Muscle of leg (tissue), 11 donors: ENCODE results near the gene SCAMP3. TPM values are rescaled to one million over a fixed set of nuclear protein-coding genes. Genes with fewer than 3 reads are reported as not detected.
"Not testable (repeated sequence)": the region's sequence is repeated elsewhere in the genome, so short reads cannot be mapped to it uniquely, and the experiment has no call there.

Source experiments
- DNase-seq: peaks from one replicate; pipeline ENCODE4 v3.0.0; 2013
- H3K27ac ChIP-seq: one replicate; pipeline ENCODE4 v1.5.1; 2013; ENCODE audit warnings: mild to moderate bottlenecking, low read length, control low read depth
- H3K27me3 ChIP-seq: one replicate; pipeline ENCODE4 v1.6.1; 2013; ENCODE audit warnings: low read length; ENCODE audit not compliant: control insufficient read depth, insufficient read depth
- H3K36me3 ChIP-seq: one replicate; pipeline ENCODE4 v1.6.1; 2013; ENCODE audit warnings: low read length; ENCODE audit not compliant: control insufficient read depth, insufficient read depth
- H3K4me1 ChIP-seq: one replicate; pipeline ENCODE4 v1.6.1; 2013; ENCODE audit warnings: low read length; ENCODE audit not compliant: control insufficient read depth, insufficient read depth
- H3K4me3 ChIP-seq: one replicate; pipeline ENCODE4 v1.5.1; 2013; ENCODE audit warnings: low read length, control low read depth
- H3K9me3 ChIP-seq: replicated peaks from 2 replicates; pipeline ENCODE4 v1.6.1; 2013; ENCODE audit warnings: low read depth, low read length; ENCODE audit not compliant: control insufficient read depth
- WGBS: methylation state at CpG from one replicate; pipeline ENCODE4 v1.1.5; 2013; ENCODE audit warnings: missing lambda C conversion rate; ENCODE audit not compliant: insufficient coverage; 5-methylcytosine and 5-hydroxymethylcytosine counted together
- polyA plus RNA-seq, 8 donors: library from polyadenylated mRNA; unstranded; fragments of 120-200 nt; gene quantifications; one replicate each; pipeline versions ENCODE4 v1.2.1 to v1.2.3, GENCODE V29; 2013; ENCODE audit warnings: inconsistent platforms in 1 of 8, low replicate concordance in 1 of 8; ENCODE audit not compliant: insufficient read length in 8 of 8, insufficient read depth in 1 of 8
- total RNA-seq: library from RNA; stranded (reverse); fragments of 120-200 nt; gene quantifications from one replicate; pipeline ENCODE4 v1.2.4, GENCODE V29; 2013

SCAMP3 gene
- total and polyA plus RNA-seq, 9 donors = 24.6 to 51.4 (median 40.6) TPM

DNA sequence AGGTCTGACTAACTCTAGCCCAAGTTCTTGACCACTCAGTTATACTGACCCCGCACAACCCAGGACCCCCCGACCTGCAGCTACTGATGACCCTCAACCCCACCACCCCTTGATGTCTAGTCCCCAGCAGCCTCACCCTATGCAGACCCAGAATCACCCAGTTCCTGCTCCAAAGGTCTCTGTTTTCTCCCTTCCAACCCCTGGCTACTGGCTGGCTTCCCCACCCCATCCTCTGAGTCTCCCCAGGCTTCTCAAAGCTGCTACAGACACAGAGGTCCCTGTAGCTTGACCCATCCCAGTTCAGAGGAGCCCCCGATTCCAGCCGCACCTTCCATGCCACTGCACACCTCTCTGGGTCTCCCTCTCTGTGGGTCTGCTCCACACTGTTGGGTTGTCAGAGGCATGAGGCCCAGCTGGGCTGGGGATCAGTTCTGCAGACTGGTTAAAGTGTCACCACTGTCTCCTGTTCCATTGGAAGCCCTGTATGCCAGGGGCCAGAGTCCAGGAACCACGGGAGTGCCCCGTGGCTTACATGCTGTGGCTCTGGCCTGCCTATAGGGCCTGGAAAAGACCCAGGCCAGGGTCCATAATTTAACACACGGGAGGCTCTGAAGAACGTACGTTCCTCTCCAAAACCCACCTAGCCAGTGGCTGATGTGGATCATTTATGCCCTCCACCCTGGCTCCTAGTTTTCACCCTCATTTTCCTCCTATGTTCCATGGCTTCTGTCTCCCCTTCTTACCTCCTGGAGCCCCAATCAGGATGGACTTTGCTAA lies 38.6 kb upstream of the SCAMP3 start:
- 81% methylated on average over 7 of the region's 9 CpGs for WGBS
- no peak overlapping the region for H3K4me3 ChIP-seq
- no peak for DNase-seq
- peaks cover 18% of the 10 kb centered on the region for H3K27me3 ChIP-seq
- no peaks in the 10 kb centered on the region for H3K9me3 ChIP-seq
- no peak overlapping the region for H3K27ac ChIP-seq
- peaks cover 7% of the 10 kb centered on the region for H3K4me1 ChIP-seq
- no peaks in the 10 kb centered on the region for H3K36me3 ChIP-seq

DNA sequence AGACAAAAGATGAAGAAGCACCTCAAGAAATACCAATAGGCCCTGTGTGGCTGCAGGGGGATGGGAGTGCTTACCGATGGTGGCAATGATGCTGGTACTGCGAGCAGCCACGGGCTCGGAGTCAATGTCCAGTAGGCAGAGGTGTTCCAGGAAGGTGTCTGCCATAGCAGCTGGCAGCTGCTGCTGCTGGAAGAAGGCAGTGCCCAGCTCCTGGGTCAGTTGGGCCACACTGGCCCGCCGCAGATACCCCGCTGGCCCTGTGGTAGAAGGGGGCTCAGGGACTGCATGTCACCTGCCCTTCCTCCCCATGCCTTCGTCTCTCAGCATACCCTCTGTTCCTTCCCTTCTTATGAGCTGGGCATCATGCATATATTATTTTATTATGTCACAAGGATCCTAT lies 37.9 kb upstream of the SCAMP3 start:
- Histone ChIP-seq H3K9me3 (no peaks in the 10 kb centered on the region), H3K4me3 (no peak overlapping the region), H3K27me3 (peaks cover 25% of the 10 kb centered on the region), H3K4me1 (peaks cover 11% of the 10 kb centered on the region), H3K36me3 (no peaks in the 10 kb centered on the region), H3K27ac (no peak overlapping the region)
- no peak for DNase-seq
- WGBS = 93% methylated on average over 4 of the region's 8 CpGs

DNA sequence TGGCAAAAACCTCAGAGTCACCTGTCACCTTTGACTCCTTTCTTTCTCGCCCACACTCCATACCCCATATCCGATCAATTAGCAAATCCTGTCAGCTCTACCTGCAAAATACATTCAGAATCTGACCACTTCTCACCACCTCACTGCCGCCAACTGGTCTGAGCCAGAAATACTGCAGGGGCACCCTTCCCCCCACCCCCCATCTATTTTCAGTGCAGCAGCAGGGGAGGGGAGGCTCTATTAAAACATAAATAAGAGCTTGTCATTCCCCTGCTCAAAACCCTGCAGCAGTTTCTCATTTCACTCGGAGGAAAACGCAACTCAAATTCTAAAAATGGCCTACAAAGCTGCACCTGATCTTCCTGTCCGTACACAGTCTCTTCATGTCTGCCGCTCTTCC lies 35.2 kb upstream of the SCAMP3 start:
- H3K27me3 ChIP-seq = peaks cover 49% of the 10 kb centered on the region
- H3K9me3 ChIP-seq = no peaks in the 10 kb centered on the region
- H3K36me3 ChIP-seq = no peaks in the 10 kb centered on the region
- WGBS = 43% methylated on average over 6 of the region's 7 CpGs
- H3K4me3 ChIP-seq = no peak overlapping the region
- H3K27ac ChIP-seq = no peak overlapping the region
- no peak for DNase-seq
- H3K4me1 ChIP-seq = peaks cover 11% of the 10 kb centered on the region

DNA sequence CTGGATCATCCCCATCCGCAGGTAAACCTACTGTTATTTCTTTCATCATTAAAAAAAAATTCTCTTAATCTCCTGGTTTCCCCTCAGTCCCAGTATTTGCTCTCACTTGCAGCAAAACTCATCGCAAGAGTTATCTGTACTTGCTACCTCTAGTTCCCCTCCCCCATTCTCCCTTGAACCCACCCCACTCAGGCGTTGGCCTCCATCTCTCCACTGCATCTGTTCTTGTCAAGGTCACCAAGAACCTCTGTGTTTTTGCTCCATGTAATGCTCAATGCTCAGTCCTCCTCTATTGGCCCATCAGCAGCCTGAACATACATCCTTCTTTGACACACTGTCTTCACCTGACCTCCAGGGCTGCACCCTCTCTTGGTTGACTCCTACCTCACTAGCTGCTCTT lies 34.5 kb upstream of the SCAMP3 start:
- Histone ChIP-seq H3K9me3 (no peaks in the 10 kb centered on the region), H3K4me3 (no peak overlapping the region), H3K27me3 (peaks cover 52% of the 10 kb centered on the region), H3K4me1 (peaks cover 11% of the 10 kb centered on the region), H3K36me3 (no peaks in the 10 kb centered on the region), H3K27ac (no peak overlapping the region)
- DNase-seq = no peak
- WGBS = 80% methylated on average over 3 of the region's 3 CpGs

DNA sequence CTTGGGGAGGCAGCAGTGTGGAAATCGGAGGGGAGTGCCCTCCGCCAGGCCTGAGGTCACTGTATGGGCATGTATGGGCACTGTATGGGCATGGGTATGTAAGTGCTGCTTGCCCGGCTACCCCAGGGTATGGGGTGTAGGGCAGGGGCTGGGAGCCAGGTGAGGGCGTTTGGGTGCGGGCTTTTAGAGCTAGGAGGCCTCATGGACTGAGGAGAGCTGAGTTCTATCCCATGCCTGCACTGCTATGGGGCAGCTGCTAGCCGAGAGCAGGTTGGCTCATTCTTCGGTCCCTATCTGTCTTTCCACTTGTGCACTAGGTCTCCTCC lies 33.7 kb upstream of the SCAMP3 start:
- Histone ChIP-seq H3K9me3 (no peaks in the 10 kb centered on the region), H3K27me3 (peaks cover 52% of the 10 kb centered on the region), H3K4me1 (peaks cover 11% of the 10 kb centered on the region), H3K36me3 (no peaks in the 10 kb centered on the region), H3K4me3 (no peak overlapping the region), H3K27ac (no peak overlapping the region)
- DNase-seq = no peak
- WGBS = 88% methylated on average over 5 of the region's 7 CpGs

DNA sequence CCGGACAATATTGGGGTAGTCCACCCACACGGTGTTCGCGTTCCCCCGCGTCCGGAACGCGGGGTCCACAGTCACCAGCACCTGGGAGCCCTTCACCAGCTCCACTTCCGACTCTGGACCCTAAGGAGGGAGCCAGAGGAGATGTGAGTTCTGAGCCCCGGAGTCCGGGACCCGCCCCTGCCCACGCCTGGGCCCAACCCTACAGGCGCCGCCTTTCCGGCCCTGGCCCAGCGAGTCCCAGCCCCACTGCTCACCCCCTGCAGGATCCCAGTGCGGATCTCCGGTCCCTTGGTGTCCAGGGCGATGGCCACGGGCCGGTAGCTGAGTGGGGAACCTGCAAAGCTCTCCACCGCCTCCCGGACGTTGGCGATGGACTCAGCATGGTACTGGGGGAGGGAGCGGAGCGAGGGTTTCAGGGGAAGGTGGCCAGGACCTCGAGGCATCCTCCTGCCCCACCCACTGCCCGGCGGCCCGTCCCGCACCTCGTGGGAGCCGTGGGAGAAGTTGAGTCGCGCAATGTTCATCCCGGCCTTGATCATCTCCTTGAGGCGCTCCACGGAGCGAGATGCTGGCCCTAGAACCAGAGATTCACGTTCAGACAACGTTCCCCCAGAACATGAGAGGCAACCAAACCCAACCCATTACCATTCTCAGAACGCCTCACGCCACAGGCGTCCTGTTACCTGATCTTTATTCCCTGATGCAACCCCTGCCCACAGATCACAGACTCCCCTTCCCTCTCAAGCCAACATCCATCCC lies 33.2 kb upstream of the SCAMP3 start:
- 6% methylated on average over 36 of the region's 47 CpGs for WGBS
- peaks cover 52% of the 10 kb centered on the region for H3K27me3 ChIP-seq

DNA sequence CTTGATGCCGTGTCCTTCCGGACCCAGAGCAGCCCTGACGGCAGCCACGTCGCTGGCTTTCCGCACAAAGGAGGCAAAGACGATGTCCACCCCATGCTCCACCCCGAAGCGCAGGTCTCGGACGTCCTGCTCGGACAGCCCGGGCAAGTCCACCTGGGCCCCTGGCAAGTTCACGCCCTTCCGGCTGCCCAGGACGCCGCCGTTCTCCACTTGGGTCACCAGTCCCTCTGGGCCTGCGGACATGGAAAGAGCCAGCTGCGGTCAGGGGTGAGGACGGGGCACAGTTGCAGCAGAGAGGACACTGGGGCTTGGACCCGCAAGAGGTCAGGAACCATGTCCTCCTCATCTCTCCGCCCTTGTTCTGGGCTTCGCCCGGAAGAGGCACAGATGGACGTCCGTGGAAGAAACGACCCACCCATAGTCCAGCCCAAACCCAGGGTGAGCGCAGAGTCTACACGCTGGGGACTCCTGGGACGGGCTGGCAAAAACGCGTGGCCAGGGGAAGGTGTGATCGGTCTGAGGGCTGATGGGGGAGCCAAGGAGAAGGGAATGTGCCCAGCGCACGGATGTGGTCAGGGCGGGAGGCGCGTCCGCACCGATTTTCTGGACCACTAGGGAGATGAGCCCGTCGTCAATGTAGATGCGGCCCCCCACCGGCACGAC lies 32.5 kb upstream of the SCAMP3 start:
- Histone ChIP-seq H3K4me1 (peaks cover 11% of the 10 kb centered on the region), H3K36me3 (no peaks in the 10 kb centered on the region), H3K27me3 (peaks cover 52% of the 10 kb centered on the region), H3K27ac (no peak overlapping the region), H3K4me3 (no peak overlapping the region), H3K9me3 (no peaks in the 10 kb centered on the region)
- DNase-seq = no peak
- WGBS = 30% methylated on average over 38 of the region's 46 CpGs

More for the DNA sequence above, 33.2 kb upstream of the SCAMP3 start:
- DNase-seq = no peak
- Histone ChIP-seq H3K36me3 (no peaks in the 10 kb centered on the region), H3K9me3 (no peaks in the 10 kb centered on the region), H3K4me1 (peaks cover 11% of the 10 kb centered on the region), H3K4me3 (no peak overlapping the region), H3K27ac (no peak overlapping the region)

DNA sequence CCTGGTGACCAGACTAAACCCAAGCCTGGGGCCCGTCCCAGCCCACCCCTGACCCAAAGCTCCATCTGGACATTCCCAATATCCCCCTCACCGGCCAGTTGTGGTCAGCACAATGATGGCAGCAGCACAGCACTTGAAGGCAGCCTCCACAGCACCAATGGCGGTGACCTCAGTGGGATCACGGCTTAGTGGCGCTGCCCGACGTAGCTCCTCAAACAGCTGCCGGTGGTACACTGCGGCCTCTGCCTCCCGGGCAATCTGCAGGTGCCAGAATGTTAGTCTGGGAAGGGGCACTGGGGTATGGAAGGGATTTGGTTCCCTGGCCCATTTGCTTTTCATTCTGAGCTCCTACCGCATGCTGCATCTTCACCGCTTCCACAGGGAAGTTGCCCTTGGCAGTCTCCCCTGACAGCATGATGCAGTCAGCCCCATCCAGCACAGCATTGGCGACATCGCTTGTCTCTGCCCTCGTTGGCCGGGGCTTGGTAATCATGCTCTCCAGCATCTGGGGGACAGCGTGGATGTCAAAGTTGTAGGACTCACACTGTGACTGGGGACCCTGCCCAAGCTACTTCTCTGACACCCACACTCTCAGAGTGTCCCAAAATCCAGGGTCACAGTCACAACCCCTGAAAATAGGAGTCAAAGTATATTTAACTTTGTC lies 31.1 kb upstream of the SCAMP3 start:
- WGBS = 81% methylated on average over 16 of the region's 17 CpGs

DNA sequence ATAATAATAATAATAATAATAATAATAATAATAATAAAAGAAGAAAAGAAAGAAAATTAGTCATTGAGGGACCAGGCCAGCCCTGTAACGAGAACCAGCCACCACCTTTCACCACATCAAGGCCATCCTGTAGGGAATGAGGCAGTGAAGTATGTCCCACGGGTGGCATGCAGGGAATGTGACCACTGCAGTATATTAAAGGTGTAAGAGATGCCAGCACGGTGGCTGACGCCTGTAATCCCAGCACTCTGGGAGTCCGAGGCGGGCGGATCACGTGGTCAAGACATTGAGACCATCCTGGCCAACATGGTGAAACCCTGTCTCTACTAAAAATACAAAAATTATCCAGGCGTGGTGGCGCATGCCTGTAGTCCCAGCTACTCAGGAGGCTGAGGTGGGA lies 28.8 kb upstream of the SCAMP3 start:
- DNase-seq, H3K9me3 ChIP-seq, H3K4me1 ChIP-seq, H3K4me3 ChIP-seq, H3K36me3 ChIP-seq, H3K27ac ChIP-seq: not testable (repeated sequence)
- H3K27me3 ChIP-seq = peaks cover 37% of the 10 kb centered on the region
- 100% methylated on average over 2 of the region's 10 CpGs for WGBS

More for the DNA sequence above, 31.1 kb upstream of the SCAMP3 start:
- peaks cover 52% of the 10 kb centered on the region for H3K27me3 ChIP-seq
- no peak overlapping the region for H3K27ac ChIP-seq
- DNase-seq = no peak
- no peak overlapping the region for H3K4me3 ChIP-seq
- no peaks in the 10 kb centered on the region for H3K9me3 ChIP-seq
- H3K36me3 ChIP-seq = peaks cover 3% of the 10 kb centered on the region
- H3K4me1 ChIP-seq = peaks cover 11% of the 10 kb centered on the region
